Upper lobe of left lung (tissue), 6 donors: Measurements from ENCODE around the gene DEFB131A. TPM values are rescaled to one million over a fixed set of nuclear protein-coding genes. Genes with fewer than 3 reads are reported as not detected.
"Not testable (repeated sequence)": the region's sequence is repeated elsewhere in the genome, so short reads cannot be mapped to it uniquely, and the experiment has no call there.

ENCODE experiments used
- ATAC-seq, 2 donors: fragments of 200-7000 bp; cut with Tn5 transposase; one replicate each; pipeline ENCODE4 v1.9.1; 2022; ENCODE audit warnings: mild to moderate bottlenecking in 2 of 2, moderate library complexity in 2 of 2; ENCODE audit not compliant: low FRiP score in 2 of 2
- DNase-seq, 2 donors: peaks; one replicate each; pipeline ENCODE4 v3.0.0-alpha.2; 2019 to 2020
- H3K27ac ChIP-seq, 4 donors: fragments of 200-600 bp; sonication (generic); one replicate each; pipeline ENCODE4 v1.5.1; 2016 to 2019
- H3K27me3 ChIP-seq, 4 donors: fragments of 200-600 bp; sonication (generic); one replicate each; pipeline ENCODE4 v1.5.1; 2017 to 2019
- H3K36me3 ChIP-seq, 4 donors: fragments of 200-600 bp; sonication (generic); one replicate each; pipeline ENCODE4 v1.5.1; 2016 to 2019
- H3K4me1 ChIP-seq, 4 donors: fragments of 200-600 bp; sonication (generic); one replicate each; pipeline ENCODE4 v1.5.1; 2018 to 2019
- H3K4me3 ChIP-seq, 4 donors: fragments of 200-600 bp; sonication (generic); one replicate each; pipeline ENCODE4 v1.5.1; 2017 to 2019; ENCODE audit warnings: mild to moderate bottlenecking in 2 of 4, moderate library complexity in 1 of 4
- H3K9me3 ChIP-seq, 4 donors: fragments of 200-600 bp; sonication (generic); one replicate each; pipeline ENCODE4 v1.5.1; 2018 to 2019
- CTCF ChIP-seq, 6 experiments: fragments of 450-650 bp in 4 of 6; fragments of 200-600 bp in 2 of 6; sonication (generic) in 2 of 6; IDR thresholded peaks; one replicate each; pipeline ENCODE4 v1.5.1; 2016 to 2019; ENCODE audit warnings: antibody characterized with exemption in 6 of 6
- EP300 ChIP-seq, 4 donors: sonication (generic); formaldehyde crosslinking; IDR thresholded peaks; one replicate each; pipeline ENCODE4 v1.5.1; 2017; ENCODE audit warnings: antibody characterized with exemption in 4 of 4, control low read depth in 2 of 4
- POLR2A ChIP-seq, 4 donors: fragments of 450-650 bp; IDR thresholded peaks; one replicate each; pipeline ENCODE4 v1.5.1; 2016 to 2017; ENCODE audit warnings: antibody characterized with exemption in 4 of 4, mild to moderate bottlenecking in 2 of 4
- POLR2AphosphoS5 ChIP-seq, 2 donors: sonication (generic); formaldehyde crosslinking; IDR thresholded peaks; one replicate each; pipeline ENCODE4 v1.5.1; 2017; ENCODE audit warnings: antibody characterized with exemption in 2 of 2
- WGBS, 2 donors: methylation state at CpG; one replicate each; pipeline ENCODE4 v1.1.5; 2017 to 2018; 5-methylcytosine and 5-hydroxymethylcytosine counted together
- total RNA-seq, 6 donors: library from RNA; depleted of rRNA in 4 of 6; stranded (reverse); fragments of >200 nt in 4 of 6; gene quantifications; one replicate each; pipeline versions ENCODE4 v1.1.0 to v1.2.1, GENCODE V29; 2016 to 2021
- donor health status: DM: no; HTN: no; CAD: no; lungs with moderate emphysema.
- donor health status: DM: no; HTN: yes; CAD: no; lungs with severe emphysema.

The DEFB131A gene
- total RNA-seq = not detected

GRCh38 chr4:9444114-9444513 is at the start of gene DEFB131A:
DEFB131A (plus strand) TSS chr4:9444414; CDS start chr4:9444534, 120 bp downstream.
- not testable (repeated sequence) for DNase-seq, H3K4me3 ChIP-seq, H3K27ac ChIP-seq, H3K4me1 ChIP-seq, H3K27me3 ChIP-seq, H3K36me3 ChIP-seq, ATAC-seq, H3K9me3 ChIP-seq
- 49 to 59% methylated on average over 3 of the region's 3 CpGs for WGBS, 2 donors

GRCh38 chr4:9405774-9406173 is 38.4 kb upstream of the DEFB131A start:
- not testable (repeated sequence) for DNase-seq, H3K4me3 ChIP-seq, H3K36me3 ChIP-seq, H3K9me3 ChIP-seq, H3K4me1 ChIP-seq, H3K27ac ChIP-seq, ATAC-seq, H3K27me3 ChIP-seq
- WGBS, 2 donors = 61 to 64% methylated on average over 2 of the region's 2 CpGs

- H3K4me1 ChIP-seq, ATAC-seq, H3K9me3 ChIP-seq, H3K27me3 ChIP-seq, DNase-seq, H3K4me3 ChIP-seq, H3K36me3 ChIP-seq, H3K27ac ChIP-seq: not testable (repeated sequence)
- 73% methylated on average over 3 of the region's 3 CpGs; no CpG with 5 or more reads in 1 of the 2 donors for WGBS, 2 donors
Observed at GRCh38 chr4:9406491-9406890, 37.7 kb upstream of the DEFB131A start.

GRCh38 chr4:9409793-9410192 is 34.4 kb upstream of the DEFB131A start:
- Histone ChIP-seq H3K27me3 (no peaks in the 10 kb centered on the region), H3K9me3 (no peaks in the 10 kb centered on the region), H3K27ac (no peak overlapping the region), H3K36me3 (no peaks in the 10 kb centered on the region), H3K4me3 (no peak overlapping the region), H3K4me1 (no peaks in the 10 kb centered on the region)
- 85 to 91% methylated on average over 2 to 12 of the region's 13 CpGs for WGBS, 2 donors
- DNase-seq = peak in 1 of 2 donors; percentile 75
- peak in 1 of 2 donors; percentile 63 for ATAC-seq
- no peak for TF ChIP-seq POLR2AphosphoS5 (IDR thresholded peaks at IDR 0.05)
- TF ChIP-seq EP300 (IDR thresholded peaks at IDR 0.05) = no peak
- TF ChIP-seq POLR2A (IDR thresholded peaks at IDR 0.05) = no peak
- TF ChIP-seq CTCF (IDR thresholded peaks at IDR 0.05) = no peak

- 58 to 73% methylated on average over 6 of the region's 6 CpGs for WGBS, 2 donors
- not testable (repeated sequence) for ATAC-seq
Observed at GRCh38 chr4:9421884-9422455, 22.2 kb upstream of the DEFB131A start.

GRCh38 chr4:9425916-9426315 is 18.3 kb upstream of the DEFB131A start:
- H3K9me3 ChIP-seq, H3K27me3 ChIP-seq, H3K36me3 ChIP-seq, H3K27ac ChIP-seq, H3K4me3 ChIP-seq, ATAC-seq, DNase-seq, H3K4me1 ChIP-seq: not testable (repeated sequence)
- 47 to 53% methylated on average over 1 of the region's 1 CpG for WGBS, 2 donors

More at GRCh38 chr4:9421884-9422455, 22.2 kb upstream of the DEFB131A start:
- not testable (repeated sequence) for H3K4me1 ChIP-seq, H3K36me3 ChIP-seq, H3K27me3 ChIP-seq, H3K9me3 ChIP-seq, DNase-seq, H3K27ac ChIP-seq, H3K4me3 ChIP-seq

GRCh38 chr4:9430061-9430460 is 14.2 kb upstream of the DEFB131A start:
- not testable (repeated sequence) for DNase-seq, ATAC-seq, H3K9me3 ChIP-seq, H3K4me1 ChIP-seq, H3K27ac ChIP-seq, H3K36me3 ChIP-seq, H3K27me3 ChIP-seq, H3K4me3 ChIP-seq
- WGBS, 2 donors = 40 to 75% methylated on average over 1 of the region's 1 CpG

GRCh38 chr4:9433320-9433719 is 10.9 kb upstream of the DEFB131A start:
- not testable (repeated sequence) for H3K36me3 ChIP-seq, ATAC-seq, DNase-seq, H3K9me3 ChIP-seq, H3K27ac ChIP-seq, H3K27me3 ChIP-seq, H3K4me3 ChIP-seq, H3K4me1 ChIP-seq
- 67 to 85% methylated on average over 1 of the region's 1 CpG for WGBS, 2 donors

- H3K4me3 ChIP-seq, ATAC-seq, H3K4me1 ChIP-seq, H3K36me3 ChIP-seq, H3K9me3 ChIP-seq, DNase-seq, H3K27me3 ChIP-seq, H3K27ac ChIP-seq: not testable (repeated sequence)
Observed at GRCh38 chr4:9436728-9437127, 7.5 kb upstream of the DEFB131A start.

- H3K4me1 ChIP-seq, H3K36me3 ChIP-seq, ATAC-seq, H3K9me3 ChIP-seq, H3K27me3 ChIP-seq, H3K4me3 ChIP-seq, DNase-seq, H3K27ac ChIP-seq: not testable (repeated sequence)
- WGBS, 2 donors = 48 to 57% methylated on average over 4 of the region's 4 CpGs
Observed at GRCh38 chr4:9442355-9442754, 1.9 kb upstream of the DEFB131A start.

- not testable (repeated sequence) for H3K4me3 ChIP-seq, DNase-seq, H3K27ac ChIP-seq, H3K27me3 ChIP-seq, H3K36me3 ChIP-seq, ATAC-seq, H3K4me1 ChIP-seq, H3K9me3 ChIP-seq
- WGBS, 2 donors = 73 to 81% methylated on average over 6 of the region's 6 CpGs
Observed at GRCh38 chr4:9444681-9445080, 467 bp downstream of the DEFB131A start.

- not testable (repeated sequence) for H3K4me3 ChIP-seq, H3K27ac ChIP-seq, DNase-seq, H3K27me3 ChIP-seq, H3K4me1 ChIP-seq, H3K36me3 ChIP-seq, ATAC-seq, H3K9me3 ChIP-seq
- 82 to 83% methylated on average over 10 of the region's 10 CpGs for WGBS, 2 donors
Observed at GRCh38 chr4:9452251-9452650, 8.0 kb downstream of the DEFB131A start.
